GM12864 (cell line): ENCODE data around the gene GLRA1.
"Not testable (repeated sequence)": the region's sequence is repeated elsewhere in the genome, so short reads cannot be mapped to it uniquely, and the experiment has no call there.

Source experiments
- DNase-seq: peaks from one replicate; pipeline ENCODE4 v3.0.0-alpha.2; 2011; ENCODE audit warnings: low read depth
- H3K4me3 ChIP-seq: 2 replicates; pipeline ENCODE4 v1.5.1; 2011; ENCODE audit warnings: mild to moderate bottlenecking, low read depth, low read length, control low read depth
- TF ChIP-seq, protein P1 (sequence below): IDR thresholded peaks from 2 replicates; pipeline ENCODE4 v1.5.1; 2011; ENCODE audit warnings: low read depth, mild to moderate bottlenecking, moderate library complexity, low read length, control low read depth, inconsistent platforms; ENCODE audit errors: missing control alignments

The GLRA1 gene

DNA sequence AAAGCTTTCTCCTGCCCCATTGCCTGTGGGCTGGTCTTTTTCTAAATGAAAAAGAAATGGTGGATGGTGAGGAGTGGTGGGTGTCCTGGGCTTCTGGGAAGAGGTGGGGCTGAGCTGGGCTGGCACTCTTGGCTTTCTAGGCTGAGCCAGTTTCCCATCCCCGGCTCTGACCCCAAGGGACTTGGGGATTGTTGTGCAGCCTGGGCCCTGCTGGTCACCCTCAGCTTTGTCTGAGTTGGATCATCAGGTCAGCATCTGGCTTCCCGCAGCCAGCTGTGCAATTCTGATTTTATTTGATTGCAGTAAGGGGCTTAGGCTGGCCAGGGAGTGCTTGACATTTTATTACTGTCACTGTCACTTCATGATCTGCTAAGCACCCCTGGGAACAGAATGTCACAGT is 25.3 kb downstream of the GLRA1 start:
- TF ChIP-seq, protein P1, sequence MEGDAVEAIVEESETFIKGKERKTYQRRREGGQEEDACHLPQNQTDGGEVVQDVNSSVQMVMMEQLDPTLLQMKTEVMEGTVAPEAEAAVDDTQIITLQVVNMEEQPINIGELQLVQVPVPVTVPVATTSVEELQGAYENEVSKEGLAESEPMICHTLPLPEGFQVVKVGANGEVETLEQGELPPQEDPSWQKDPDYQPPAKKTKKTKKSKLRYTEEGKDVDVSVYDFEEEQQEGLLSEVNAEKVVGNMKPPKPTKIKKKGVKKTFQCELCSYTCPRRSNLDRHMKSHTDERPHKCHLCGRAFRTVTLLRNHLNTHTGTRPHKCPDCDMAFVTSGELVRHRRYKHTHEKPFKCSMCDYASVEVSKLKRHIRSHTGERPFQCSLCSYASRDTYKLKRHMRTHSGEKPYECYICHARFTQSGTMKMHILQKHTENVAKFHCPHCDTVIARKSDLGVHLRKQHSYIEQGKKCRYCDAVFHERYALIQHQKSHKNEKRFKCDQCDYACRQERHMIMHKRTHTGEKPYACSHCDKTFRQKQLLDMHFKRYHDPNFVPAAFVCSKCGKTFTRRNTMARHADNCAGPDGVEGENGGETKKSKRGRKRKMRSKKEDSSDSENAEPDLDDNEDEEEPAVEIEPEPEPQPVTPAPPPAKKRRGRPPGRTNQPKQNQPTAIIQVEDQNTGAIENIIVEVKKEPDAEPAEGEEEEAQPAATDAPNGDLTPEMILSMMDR, result no peak
- DNase-seq, result no peak
- H3K4me3 ChIP-seq, result no peak overlapping the region

DNA sequence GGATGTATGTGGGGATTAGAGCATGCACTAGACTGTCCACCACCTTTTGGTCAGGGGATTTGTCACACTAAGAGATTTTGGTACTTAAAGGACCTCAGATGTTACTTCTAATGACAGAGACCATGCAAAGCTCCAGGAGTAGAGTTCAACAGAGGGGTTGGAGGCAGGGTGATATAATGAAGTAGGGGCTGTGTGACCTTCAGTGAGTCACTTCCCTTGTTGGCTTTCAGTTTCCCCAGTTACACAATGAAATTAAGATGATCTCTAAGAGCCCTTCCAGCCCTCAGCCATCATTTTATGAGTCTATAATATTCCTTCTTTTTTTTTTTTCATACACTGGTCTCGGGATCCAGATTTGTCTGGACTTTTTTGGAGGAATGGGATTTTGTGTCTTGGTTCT is 26.8 kb downstream of the GLRA1 start:
- no peak overlapping the region for H3K4me3 ChIP-seq
- no peak for DNase-seq

DNA sequence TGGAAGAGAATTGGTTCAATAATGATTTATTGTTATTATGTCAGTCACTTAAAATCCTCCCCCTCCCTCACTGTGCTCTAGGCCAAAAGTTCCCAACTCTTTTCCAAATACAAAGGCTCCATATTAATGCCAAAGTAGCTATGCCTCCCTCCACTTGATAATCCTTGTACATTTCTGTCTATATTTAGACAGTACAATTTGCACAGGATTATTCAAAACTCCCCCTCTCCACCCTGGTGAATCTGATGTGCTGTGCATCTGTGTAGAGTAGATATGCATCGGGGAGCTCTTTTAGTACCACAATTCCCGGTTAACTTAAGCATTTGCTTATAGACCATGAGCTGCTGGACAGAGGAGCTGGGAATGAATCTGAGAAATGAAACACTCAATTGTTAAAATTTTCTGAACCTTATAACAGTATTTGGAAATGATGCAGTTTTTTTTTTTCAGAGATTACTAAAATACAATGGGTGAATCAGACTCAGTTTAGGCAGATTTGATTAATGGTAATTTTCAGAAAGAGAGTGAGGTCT is 27.6 kb downstream of the GLRA1 start:
- TF ChIP-seq, protein P1, result no peak
- no peak overlapping the region for H3K4me3 ChIP-seq
- DNase-seq, result no peak

More for the DNA sequence above, 26.8 kb downstream of the GLRA1 start:
- TF ChIP-seq, protein P1, result no peak

DNA sequence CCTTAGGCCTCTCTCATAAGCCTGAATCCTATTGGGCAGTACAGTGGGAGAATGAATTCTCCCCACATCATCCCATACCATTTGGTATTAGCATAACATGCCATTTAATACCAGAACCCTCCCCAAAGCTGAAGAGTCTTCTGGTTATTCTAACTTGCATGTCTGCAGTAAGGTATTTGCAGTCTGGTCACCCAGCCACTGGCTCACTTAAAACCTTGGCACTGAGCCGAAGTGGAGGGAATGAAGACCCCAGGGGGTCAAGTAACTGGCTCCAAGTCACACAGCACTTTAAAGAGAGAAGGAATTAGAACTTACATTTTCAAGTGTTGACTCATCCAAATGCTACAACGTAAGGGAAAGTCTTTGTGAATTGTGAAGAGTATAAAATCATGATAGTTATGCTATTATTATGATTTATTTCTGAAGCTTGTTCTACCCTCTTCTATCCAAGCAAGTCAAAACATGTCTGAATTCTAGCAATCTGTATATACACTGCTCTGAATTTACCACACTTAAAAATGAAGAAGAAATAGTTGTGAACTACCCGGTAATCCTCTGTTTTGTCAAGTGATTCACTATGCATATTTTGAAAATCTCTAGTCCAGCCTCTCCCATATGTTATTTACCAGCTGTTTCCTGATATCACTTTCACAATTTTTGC is 28.5 kb downstream of the GLRA1 start:
- TF ChIP-seq, protein P1, result no peak
- DNase-seq, result no peak
- H3K4me3 ChIP-seq, result no peak overlapping the region

DNA sequence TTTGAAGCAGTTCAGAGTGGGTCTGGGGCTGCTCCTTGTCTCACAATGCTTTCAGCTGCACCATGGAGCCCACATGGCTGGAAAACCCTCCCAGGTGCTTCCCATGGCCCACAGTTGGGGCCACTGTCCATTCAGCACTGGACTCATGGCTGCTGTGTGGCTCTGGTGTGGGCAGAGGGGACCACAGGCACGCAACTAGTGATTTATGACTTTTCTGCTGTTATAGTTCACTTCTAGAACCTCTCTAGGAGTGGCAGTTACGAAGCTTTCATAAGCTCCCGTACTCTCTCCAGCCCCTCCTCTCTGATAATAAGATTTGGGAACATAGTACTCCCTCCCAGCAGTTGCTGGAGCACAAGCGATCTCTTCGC is 29.0 kb downstream of the GLRA1 start:
- H3K4me3 ChIP-seq, result no peak overlapping the region
- no peak for DNase-seq
- TF ChIP-seq, protein P1, result no peak

DNA sequence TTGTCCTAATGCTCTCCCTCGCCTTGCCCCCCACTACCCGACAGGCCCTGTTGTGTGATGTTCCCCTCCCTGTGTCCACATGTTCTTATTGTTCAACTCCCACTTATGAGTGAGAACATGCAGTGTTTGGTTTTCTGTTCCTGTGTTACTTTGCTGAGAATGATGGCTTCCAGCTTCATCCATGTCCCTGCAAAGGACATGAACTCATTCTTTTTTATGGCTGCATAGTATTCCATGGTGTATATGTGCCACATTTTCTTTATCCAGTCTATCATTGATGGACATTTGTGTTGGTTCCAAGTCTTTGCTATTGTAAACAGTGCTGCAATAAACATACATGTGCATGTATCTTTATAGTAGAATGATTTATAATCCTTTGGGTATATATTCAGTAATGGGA is 31.2 kb downstream of the GLRA1 start:
- H3K4me3 ChIP-seq, DNase-seq: not testable (repeated sequence)

DNA sequence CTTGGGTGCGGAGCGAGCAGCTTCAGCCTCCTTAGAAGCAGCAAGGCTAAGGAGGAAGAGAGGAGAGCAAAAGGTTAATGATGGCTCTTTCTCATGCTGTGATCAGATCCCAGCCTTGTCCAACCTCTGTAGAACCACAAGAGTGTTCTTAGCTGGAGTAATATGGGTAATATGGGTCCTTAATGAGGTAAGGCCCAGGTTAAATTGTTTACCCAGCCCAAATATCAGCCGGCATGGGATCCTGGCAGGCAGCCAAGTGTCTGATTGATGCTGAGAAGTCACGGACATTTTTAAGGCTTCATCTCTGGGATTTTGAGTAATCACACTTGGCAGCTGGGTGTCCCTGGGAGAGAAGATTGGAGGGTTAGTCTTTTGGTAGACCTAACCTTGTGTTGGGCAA is 32.3 kb downstream of the GLRA1 start:
- no peak for DNase-seq
- no peak overlapping the region for H3K4me3 ChIP-seq
- TF ChIP-seq, protein P1, result no peak
